22Rv1 (cell line): ENCODE measurements around the gene DTNB.

ENCODE experiments used
- CTCF ChIP-seq: fragments of 450-650 bp; IDR thresholded peaks from 2 replicates; pipeline ENCODE4 v1.5.1; 2017; ENCODE audit warnings: mild to moderate bottlenecking
- ZFX ChIP-seq: fragments of 450-650 bp; IDR thresholded peaks from 2 replicates; pipeline ENCODE4 v1.6.1; 2017; ENCODE audit warnings: antibody characterized with exemption, borderline replicate concordance

GRCh38 chr2:25478736-25479135 lies 194.6 kb downstream of the DTNB start:
- TF ChIP-seq CTCF = no peak
- TF ChIP-seq ZFX = no peak
